ENCODE results near the gene WASHC2A.
"Not testable (repeated sequence)": the region's sequence is repeated elsewhere in the genome, so short reads cannot be mapped to it uniquely, and the experiment has no call there.

WASHC2A gene

GRCh38 chr10:50127770-50128292 is 60.1 kb downstream of the WASHC2A start:
- not testable (repeated sequence) for DNase-seq (ENCODE audit: low read depth); H3K4me3 ChIP-seq (ENCODE audit: low read depth, low read length)

GRCh38 chr10:50131245-50131965 is 63.7 kb downstream of the WASHC2A start:
- not testable (repeated sequence) for DNase-seq (ENCODE audit: low read depth); H3K4me3 ChIP-seq (ENCODE audit: low read depth, low read length)

- H3K4me3 ChIP-seq (ENCODE audit: low read depth, low read length); DNase-seq (ENCODE audit: low read depth): not testable (repeated sequence)
Observed at GRCh38 chr10:50132322-50132721, 64.6 kb downstream of the WASHC2A start.

GRCh38 chr10:50132841-50133240 is 65.1 kb downstream of the WASHC2A start:
- DNase-seq (ENCODE audit: low read depth) = not testable (repeated sequence)

GRCh38 chr10:50143512-50144174 is 75.9 kb downstream of the WASHC2A start:
- not testable (repeated sequence) for DNase-seq (ENCODE audit: low read depth); H3K4me3 ChIP-seq (ENCODE audit: low read depth, low read length)

More at GRCh38 chr10:50132841-50133240, 65.1 kb downstream of the WASHC2A start:
- H3K4me3 ChIP-seq (ENCODE audit: low read depth, low read length) = not testable (repeated sequence)

GRCh38 chr10:50145575-50145974 is 77.8 kb downstream of the WASHC2A start:
- not testable (repeated sequence) for H3K4me3 ChIP-seq (ENCODE audit: low read depth, low read length)
- peak; percentile 25 for DNase-seq (ENCODE audit: low read depth)

- H3K4me3 ChIP-seq (ENCODE audit: low read depth, low read length) = no peak overlapping the region
- no peak for DNase-seq (ENCODE audit: low read depth)
Observed at GRCh38 chr10:50152792-50153272, 85.1 kb downstream of the WASHC2A start.

GRCh38 chr10:50157868-50158267 is 90.1 kb downstream of the WASHC2A start:
- not testable (repeated sequence) for DNase-seq (ENCODE audit: low read depth); H3K4me3 ChIP-seq (ENCODE audit: low read depth, low read length)

- DNase-seq (ENCODE audit: low read depth); H3K4me3 ChIP-seq (ENCODE audit: low read depth, low read length): not testable (repeated sequence)
Observed at GRCh38 chr10:50159856-50160255, 92.1 kb downstream of the WASHC2A start.

GRCh38 chr10:50165038-50165437 is 97.3 kb downstream of the WASHC2A start:
- not testable (repeated sequence) for H3K4me3 ChIP-seq (ENCODE audit: low read depth, low read length)

GRCh38 chr10:50167833-50168232 is 100.1 kb downstream of the WASHC2A start:
- not testable (repeated sequence) for DNase-seq (ENCODE audit: low read depth); H3K4me3 ChIP-seq (ENCODE audit: low read depth, low read length)

More at GRCh38 chr10:50165038-50165437, 97.3 kb downstream of the WASHC2A start:
- not testable (repeated sequence) for DNase-seq (ENCODE audit: low read depth)

- not testable (repeated sequence) for H3K4me3 ChIP-seq (ENCODE audit: low read depth, low read length)
- peak; percentile 54 for DNase-seq (ENCODE audit: low read depth)
Observed at GRCh38 chr10:50169506-50169905, 101.8 kb downstream of the WASHC2A start.

GRCh38 chr10:50174788-50175525 is 107.2 kb downstream of the WASHC2A start:
- peak; percentile 49 for DNase-seq (ENCODE audit: low read depth)
- not testable (repeated sequence) for H3K4me3 ChIP-seq (ENCODE audit: low read depth, low read length)

Data from skeletal muscle cell (primary cell).